ENCODE data around the gene JOSD1.

DNA sequence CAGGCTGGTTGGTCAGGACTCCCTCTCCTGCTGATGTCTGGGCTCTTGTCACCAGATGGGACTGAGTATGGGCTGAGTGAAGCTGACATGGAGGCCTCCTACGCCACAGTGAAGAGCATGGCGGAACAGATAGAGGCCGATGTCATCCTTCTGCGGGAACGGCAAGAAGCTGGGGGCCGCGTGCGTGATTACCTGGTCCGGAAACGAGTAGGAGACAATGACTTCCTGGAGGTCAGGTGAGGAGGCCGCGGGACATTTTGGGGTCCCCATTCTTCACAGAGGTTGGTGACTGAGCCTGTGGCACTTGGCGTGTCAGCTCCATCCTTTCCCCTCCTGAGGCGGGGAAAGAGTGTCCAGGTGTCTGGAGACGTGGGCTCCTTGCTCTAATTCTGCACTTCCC lies 15.1 kb upstream of the JOSD1 start:
- TF ChIP-seq, protein P1, sequence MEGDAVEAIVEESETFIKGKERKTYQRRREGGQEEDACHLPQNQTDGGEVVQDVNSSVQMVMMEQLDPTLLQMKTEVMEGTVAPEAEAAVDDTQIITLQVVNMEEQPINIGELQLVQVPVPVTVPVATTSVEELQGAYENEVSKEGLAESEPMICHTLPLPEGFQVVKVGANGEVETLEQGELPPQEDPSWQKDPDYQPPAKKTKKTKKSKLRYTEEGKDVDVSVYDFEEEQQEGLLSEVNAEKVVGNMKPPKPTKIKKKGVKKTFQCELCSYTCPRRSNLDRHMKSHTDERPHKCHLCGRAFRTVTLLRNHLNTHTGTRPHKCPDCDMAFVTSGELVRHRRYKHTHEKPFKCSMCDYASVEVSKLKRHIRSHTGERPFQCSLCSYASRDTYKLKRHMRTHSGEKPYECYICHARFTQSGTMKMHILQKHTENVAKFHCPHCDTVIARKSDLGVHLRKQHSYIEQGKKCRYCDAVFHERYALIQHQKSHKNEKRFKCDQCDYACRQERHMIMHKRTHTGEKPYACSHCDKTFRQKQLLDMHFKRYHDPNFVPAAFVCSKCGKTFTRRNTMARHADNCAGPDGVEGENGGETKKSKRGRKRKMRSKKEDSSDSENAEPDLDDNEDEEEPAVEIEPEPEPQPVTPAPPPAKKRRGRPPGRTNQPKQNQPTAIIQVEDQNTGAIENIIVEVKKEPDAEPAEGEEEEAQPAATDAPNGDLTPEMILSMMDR (IDR thresholded peaks at IDR 0.05), result no peak
- TF ChIP-seq ZFX (IDR thresholded peaks at IDR 0.05; ENCODE audit: borderline replicate concordance), result no peak

All from 22Rv1 (cell line).